ENCODE data around the gene FEV.

The FEV gene

GRCh38 chr2:219019436-219019835, 34.5 kb upstream of the FEV start:
- no peaks in the 10 kb centered on the region for H3K27me3 ChIP-seq
- H3K4me1 ChIP-seq: no peaks in the 10 kb centered on the region
- DNase-seq: no peak
- H3K4me3 ChIP-seq (ENCODE audit: low read depth, low read length): no peak overlapping the region
- TF ChIP-seq, protein P1, sequence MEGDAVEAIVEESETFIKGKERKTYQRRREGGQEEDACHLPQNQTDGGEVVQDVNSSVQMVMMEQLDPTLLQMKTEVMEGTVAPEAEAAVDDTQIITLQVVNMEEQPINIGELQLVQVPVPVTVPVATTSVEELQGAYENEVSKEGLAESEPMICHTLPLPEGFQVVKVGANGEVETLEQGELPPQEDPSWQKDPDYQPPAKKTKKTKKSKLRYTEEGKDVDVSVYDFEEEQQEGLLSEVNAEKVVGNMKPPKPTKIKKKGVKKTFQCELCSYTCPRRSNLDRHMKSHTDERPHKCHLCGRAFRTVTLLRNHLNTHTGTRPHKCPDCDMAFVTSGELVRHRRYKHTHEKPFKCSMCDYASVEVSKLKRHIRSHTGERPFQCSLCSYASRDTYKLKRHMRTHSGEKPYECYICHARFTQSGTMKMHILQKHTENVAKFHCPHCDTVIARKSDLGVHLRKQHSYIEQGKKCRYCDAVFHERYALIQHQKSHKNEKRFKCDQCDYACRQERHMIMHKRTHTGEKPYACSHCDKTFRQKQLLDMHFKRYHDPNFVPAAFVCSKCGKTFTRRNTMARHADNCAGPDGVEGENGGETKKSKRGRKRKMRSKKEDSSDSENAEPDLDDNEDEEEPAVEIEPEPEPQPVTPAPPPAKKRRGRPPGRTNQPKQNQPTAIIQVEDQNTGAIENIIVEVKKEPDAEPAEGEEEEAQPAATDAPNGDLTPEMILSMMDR (IDR thresholded peaks at IDR 0.05; ENCODE audit: low read depth, low read length): no peak
- H3K9me3 ChIP-seq: no peaks in the 10 kb centered on the region
- no peaks in the 10 kb centered on the region for H3K36me3 ChIP-seq

GRCh38 chr2:219018726-219019125, 33.7 kb upstream of the FEV start:
- Histone ChIP-seq H3K4me1 (no peaks in the 10 kb centered on the region), H3K9me3 (no peaks in the 10 kb centered on the region), H3K27me3 (no peaks in the 10 kb centered on the region), H3K36me3 (no peaks in the 10 kb centered on the region), H3K4me3 (ENCODE audit: low read depth, low read length) (no peak overlapping the region)
- DNase-seq: no peak
- TF ChIP-seq, protein P1 (IDR thresholded peaks at IDR 0.05; ENCODE audit: low read depth, low read length): no peak

GRCh38 chr2:219018286-219018685, 33.3 kb upstream of the FEV start:
- no peaks in the 10 kb centered on the region for H3K36me3 ChIP-seq
- TF ChIP-seq, protein P1 (IDR thresholded peaks at IDR 0.05; ENCODE audit: low read depth, low read length): no peak
- no peaks in the 10 kb centered on the region for H3K27me3 ChIP-seq
- no peaks in the 10 kb centered on the region for H3K4me1 ChIP-seq
- H3K9me3 ChIP-seq: no peaks in the 10 kb centered on the region
- no peak for DNase-seq
- H3K4me3 ChIP-seq (ENCODE audit: low read depth, low read length): no peak overlapping the region

- no peak for DNase-seq
- Histone ChIP-seq H3K27me3 (no peaks in the 10 kb centered on the region), H3K9me3 (no peaks in the 10 kb centered on the region), H3K4me1 (no peaks in the 10 kb centered on the region), H3K4me3 (ENCODE audit: low read depth, low read length) (no peak overlapping the region), H3K36me3 (no peaks in the 10 kb centered on the region)
- TF ChIP-seq, protein P1 (IDR thresholded peaks at IDR 0.05; ENCODE audit: low read depth, low read length): no peak
These were observed 32.4 kb upstream of the FEV start for GRCh38 chr2:219017201-219017931.

GRCh38 chr2:219016721-219017120, 31.7 kb upstream of the FEV start:
- no peak overlapping the region for H3K4me3 ChIP-seq (ENCODE audit: low read depth, low read length)
- DNase-seq: no peak
- H3K36me3 ChIP-seq: no peaks in the 10 kb centered on the region
- TF ChIP-seq, protein P1 (IDR thresholded peaks at IDR 0.05; ENCODE audit: low read depth, low read length): no peak
- no peaks in the 10 kb centered on the region for H3K9me3 ChIP-seq
- H3K27me3 ChIP-seq: no peaks in the 10 kb centered on the region
- no peaks in the 10 kb centered on the region for H3K4me1 ChIP-seq

- Histone ChIP-seq H3K9me3 (no peaks in the 10 kb centered on the region), H3K36me3 (no peaks in the 10 kb centered on the region), H3K27me3 (no peaks in the 10 kb centered on the region), H3K4me1 (no peaks in the 10 kb centered on the region), H3K4me3 (ENCODE audit: low read depth, low read length) (no peak overlapping the region)
- TF ChIP-seq, protein P1 (IDR thresholded peaks at IDR 0.05; ENCODE audit: low read depth, low read length): no peak
- DNase-seq: no peak
These were observed 25.9 kb upstream of the FEV start for GRCh38 chr2:219010873-219011272.
